CD4-positive, alpha-beta memory T cell (primary cell): ENCODE data around the gene PRSS36. TPM values are rescaled to one million over a fixed set of nuclear protein-coding genes. Genes with fewer than 3 reads are reported as not detected.

Experiments
- CTCF ChIA-PET: fragments of 350-600 bp; sonication (Branson Sonifier 250); formaldehyde crosslinking; loops from one replicate; lab custom pipeline; 2021; ENCODE audit warnings: inconsistent platforms; ENCODE audit not compliant: partially characterized antibody; lab: Charles Lee
- POLR2A ChIA-PET: fragments of 350-600 bp; sonication (Branson Sonifier 250); formaldehyde crosslinking; loops from one replicate; lab custom pipeline; 2021; ENCODE audit not compliant: partially characterized antibody; lab: Charles Lee
- DNase-seq, 5 donors: peaks; one replicate each; pipeline versions ENCODE4 v3.0.0 to v3.0.0-alpha.2; 2020 to 2022; ENCODE audit warnings: mixed read lengths in 1 of 5
- H3K27ac ChIP-seq: one replicate; pipeline ENCODE4 v1.7.0; 2013; ENCODE audit warnings: low read depth, low read length
- H3K27me3 ChIP-seq: 2 replicates; pipeline ENCODE4 v1.7.0; 2013; ENCODE audit warnings: mild to moderate bottlenecking, low read length, moderate library complexity; ENCODE audit not compliant: insufficient read depth
- H3K36me3 ChIP-seq: 2 replicates; pipeline ENCODE4 v1.7.0; 2013; ENCODE audit warnings: mild to moderate bottlenecking, low read length, moderate library complexity; ENCODE audit not compliant: insufficient read depth
- H3K4me1 ChIP-seq: 2 replicates; pipeline ENCODE4 v1.7.0; 2013; ENCODE audit warnings: mild to moderate bottlenecking, low read length, moderate library complexity; ENCODE audit not compliant: insufficient read depth
- H3K4me3 ChIP-seq, 2 donors: one replicate each; pipeline ENCODE4 v1.7.0; 2013; ENCODE audit warnings: low read length in 2 of 2, mild to moderate bottlenecking in 1 of 2
- H3K9me3 ChIP-seq, 2 donors: one replicate each; pipeline ENCODE4 v1.7.0; 2013; ENCODE audit warnings: low read length in 2 of 2, control low read depth in 1 of 2; ENCODE audit not compliant: control insufficient read depth in 1 of 2
- H3K27ac Mint-ChIP-seq, 7 donors: one replicate each; pipeline ENCODE4 v1.8.0; 2020 to 2021; ENCODE audit warnings: mixed read lengths in 7 of 7, mild to moderate bottlenecking in 6 of 7, inconsistent platforms in 3 of 7, moderate library complexity in 3 of 7
- H3K27me3 Mint-ChIP-seq, 2 donors: one replicate each; pipeline ENCODE4 v1.8.0; 2020 to 2021; ENCODE audit warnings: mixed read lengths in 2 of 2
- H3K36me3 Mint-ChIP-seq, 2 donors: one replicate each; pipeline ENCODE4 v1.8.0; 2020 to 2021; ENCODE audit warnings: mixed read lengths in 2 of 2, inconsistent platforms in 1 of 2, mild to moderate bottlenecking in 1 of 2
- H3K4me1 Mint-ChIP-seq, 4 donors: one replicate each; pipeline ENCODE4 v1.8.0; 2020 to 2021; ENCODE audit warnings: mixed read lengths in 4 of 4, mild to moderate bottlenecking in 1 of 4
- H3K4me3 Mint-ChIP-seq, 8 donors: one replicate each; pipeline ENCODE4 v1.8.0; 2020 to 2021; ENCODE audit warnings: mixed read lengths in 8 of 8, mild to moderate bottlenecking in 7 of 8, moderate library complexity in 6 of 8, inconsistent platforms in 3 of 8
- H3K9me3 Mint-ChIP-seq, 8 donors: one replicate each; pipeline ENCODE4 v1.8.0; 2020 to 2021; ENCODE audit warnings: mixed read lengths in 8 of 8, mild to moderate bottlenecking in 5 of 8, inconsistent platforms in 3 of 8, moderate library complexity in 1 of 8
- intact Hi-C: fragments of 100-400 bp; cut with micrococcal nuclease; formaldehyde crosslinking; loops from one replicate; pipeline ENCODE4 v1.15.1; 2023
- polyA plus RNA-seq, 2 donors: library from polyadenylated mRNA; unstranded; fragments of 300-500 nt; fragmentation: Illumina TruSeq; gene quantifications; one replicate each; pipeline ENCODE4 v1.2.3, GENCODE V29; 2021
- total RNA-seq, 2 experiments: library from RNA; stranded (reverse); gene quantifications; one replicate each; pipeline ENCODE4 v1.2.3, GENCODE V29; 2021

The PRSS36 gene
- total and polyA plus RNA-seq, 4 experiments from 2014 or later, result 0.33 to 0.94 (median 0.57) TPM

DNA sequence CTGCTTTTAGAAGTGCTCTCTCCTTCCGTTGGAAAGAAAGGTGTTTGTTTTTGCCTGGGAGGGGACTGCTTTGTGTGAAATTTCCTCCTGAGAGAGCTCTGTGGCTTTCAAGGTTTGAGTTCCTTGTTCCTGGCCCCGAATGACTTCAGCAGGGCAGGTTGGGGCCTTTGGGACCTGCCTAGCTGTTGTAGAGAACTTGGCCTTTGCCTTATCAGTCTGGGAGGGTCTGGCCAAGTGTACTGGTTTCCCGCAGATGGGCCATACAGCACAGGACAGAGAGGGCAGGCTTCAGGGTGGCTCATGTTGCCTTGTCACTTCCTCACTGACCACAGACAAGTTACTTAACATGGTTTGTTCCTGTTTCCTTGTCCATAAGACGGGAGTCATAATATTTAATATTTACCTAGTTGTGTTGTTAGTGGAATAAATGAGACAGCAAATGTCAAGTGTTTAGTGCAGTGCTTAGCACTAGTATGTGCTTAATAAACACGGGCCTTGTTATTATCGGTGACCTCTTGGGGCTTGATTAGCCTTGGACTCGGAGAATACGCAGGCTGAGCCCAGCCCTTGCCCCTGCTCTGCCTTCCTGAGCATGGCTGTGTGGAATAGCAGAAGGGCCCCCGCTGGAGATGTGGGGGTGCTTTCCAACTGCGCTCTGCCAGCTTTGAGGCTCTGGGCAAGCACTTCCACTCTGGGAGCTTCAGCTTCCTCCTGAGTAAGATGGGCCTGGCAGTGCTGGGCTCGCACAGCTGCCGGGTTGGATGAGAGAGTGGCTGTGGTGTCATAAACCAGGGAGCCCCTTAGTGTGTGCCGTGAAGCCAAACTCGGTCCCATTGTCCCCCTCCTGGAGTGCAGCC, 20.9 kb downstream of the PRSS36 start:
- Mint-ChIP-seq H3K4me3 (no peak overlapping the region), H3K27me3 (no peaks in the 10 kb centered on the region), H3K27ac (peak overlapping the region in 3 of 7 donors; percentile 17 to 57 (median 46)), H3K9me3 (no peaks in the 10 kb centered on the region), H3K36me3 (peaks cover 25 to 50% of the 10 kb centered on the region in 2 donors), H3K4me1 (peaks cover 0 to 5% (median 0%) of the 10 kb centered on the region in 4 donors)
- CTCF ChIA-PET, result interaction anchor here (0.5 to 1.5 kb wide), 3 partner anchors 14 to 100 kb away, joined by 3 to 5 read pairs (median 4); partner anchors contain the start of gene BCKDK
- Histone ChIP-seq H3K27ac (no peak overlapping the region), H3K27me3 (no peaks in the 10 kb centered on the region), H3K9me3 (no peaks in the 10 kb centered on the region), H3K4me1 (no peaks in the 10 kb centered on the region), H3K36me3 (peaks cover 31% of the 10 kb centered on the region), H3K4me3 (no peak overlapping the region)
- intact Hi-C loops, result no loop called here
- DNase-seq, result no peak
- POLR2A ChIA-PET, result interaction anchor here (1.1 to 1.8 kb wide), 4 partner anchors 10 to 14 kb away, joined by 3 to 8 read pairs (median 3); partner anchors contain the start of gene KAT8

DNA sequence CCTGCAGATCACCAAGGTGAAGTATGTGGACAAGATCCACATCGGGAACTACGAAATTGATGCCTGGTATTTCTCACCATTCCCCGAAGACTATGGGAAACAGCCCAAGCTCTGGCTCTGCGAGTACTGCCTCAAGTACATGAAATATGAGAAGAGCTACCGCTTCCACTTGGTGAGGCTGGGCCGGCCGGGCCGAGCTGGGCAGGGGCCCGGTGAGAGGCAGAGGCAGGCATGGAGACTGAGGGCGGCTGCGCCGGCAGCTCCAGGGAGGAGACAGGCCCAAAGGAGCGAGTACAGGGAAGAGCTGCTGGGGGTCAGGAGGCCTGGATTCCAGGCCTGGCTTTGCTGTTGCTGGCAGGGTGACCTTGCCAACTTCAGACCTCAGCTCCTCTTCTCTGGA, 22.7 kb downstream of the PRSS36 start:
- H3K27me3 ChIP-seq, result no peaks in the 10 kb centered on the region
- ChIA-PET POLR2A (interaction anchor here (0.8 to 1.3 kb wide), 2 partner anchors 10 to 41 kb away, joined by 3 read pairs; partner anchors contain the start of gene KAT8), CTCF (interaction anchor here (0.5 to 1.8 kb wide), 2 partner anchors 15 to 292 kb away, joined by 3 to 4 read pairs; no protein-coding TSS in a partner anchor)
- no peak overlapping the region for H3K27ac ChIP-seq
- peaks cover 27 to 44% of the 10 kb centered on the region in 2 donors for H3K36me3 Mint-ChIP-seq
- no peak overlapping the region for H3K4me3 ChIP-seq
- peaks cover 0 to 5% (median 0%) of the 10 kb centered on the region in 4 donors for H3K4me1 Mint-ChIP-seq
- no peaks in the 10 kb centered on the region for H3K9me3 ChIP-seq
- H3K27ac Mint-ChIP-seq, result no peak overlapping the region
- peaks cover 32% of the 10 kb centered on the region for H3K36me3 ChIP-seq
- H3K4me1 ChIP-seq, result no peaks in the 10 kb centered on the region
- H3K4me3 Mint-ChIP-seq, result no peak overlapping the region
- H3K9me3 Mint-ChIP-seq, result no peaks in the 10 kb centered on the region
- H3K27me3 Mint-ChIP-seq, result no peaks in the 10 kb centered on the region
- intact Hi-C loops, result no loop called here
- DNase-seq, result no peak

DNA sequence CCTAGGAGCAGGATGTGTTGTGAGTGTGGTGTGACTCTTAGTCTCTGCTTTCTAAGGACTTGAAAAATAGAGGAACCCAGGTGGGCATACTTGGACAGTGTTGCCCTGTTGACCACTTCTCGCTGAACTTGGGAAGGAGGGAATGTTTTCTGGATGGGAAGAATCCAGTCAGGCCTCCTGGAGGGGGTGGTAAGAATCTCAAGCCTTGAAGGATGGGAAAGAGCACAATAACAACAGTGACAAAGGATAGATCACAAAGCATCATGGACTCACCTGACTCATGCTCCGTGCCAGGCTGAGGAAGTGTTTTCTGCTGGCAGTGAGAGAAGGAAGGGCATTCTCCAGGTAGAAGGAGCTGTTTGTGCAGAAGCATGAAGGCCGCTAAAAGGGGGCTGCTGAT, 24.0 kb downstream of the PRSS36 start:
- DNase-seq, result no peak
- no peaks in the 10 kb centered on the region for H3K4me1 ChIP-seq
- no peaks in the 10 kb centered on the region for H3K9me3 ChIP-seq
- no peak overlapping the region for H3K4me3 ChIP-seq
- H3K27me3 Mint-ChIP-seq, result no peaks in the 10 kb centered on the region
- H3K36me3 Mint-ChIP-seq, result peaks cover 36 to 48% of the 10 kb centered on the region in 2 donors
- H3K4me1 Mint-ChIP-seq, result peaks cover 0 to 5% (median 0%) of the 10 kb centered on the region in 4 donors
- H3K4me3 Mint-ChIP-seq, result no peak overlapping the region
- ChIA-PET CTCF (interaction anchor here (1.8 kb wide), 1 partner anchor 16 kb away, joined by 4 read pairs; no protein-coding TSS in a partner anchor), POLR2A (interaction anchor here (1.3 to 2.4 kb wide), 2 partner anchors 9 to 16 kb away, joined by 3 to 11 read pairs; partner anchors contain the start of gene KAT8)
- peaks cover 41% of the 10 kb centered on the region for H3K36me3 ChIP-seq
- peak overlapping the region in 2 of 7 donors; percentile 48 to 75 for H3K27ac Mint-ChIP-seq
- no peaks in the 10 kb centered on the region for H3K9me3 Mint-ChIP-seq
- intact Hi-C loops, result no loop called here
- no peak overlapping the region for H3K27ac ChIP-seq
- H3K27me3 ChIP-seq, result no peaks in the 10 kb centered on the region

DNA sequence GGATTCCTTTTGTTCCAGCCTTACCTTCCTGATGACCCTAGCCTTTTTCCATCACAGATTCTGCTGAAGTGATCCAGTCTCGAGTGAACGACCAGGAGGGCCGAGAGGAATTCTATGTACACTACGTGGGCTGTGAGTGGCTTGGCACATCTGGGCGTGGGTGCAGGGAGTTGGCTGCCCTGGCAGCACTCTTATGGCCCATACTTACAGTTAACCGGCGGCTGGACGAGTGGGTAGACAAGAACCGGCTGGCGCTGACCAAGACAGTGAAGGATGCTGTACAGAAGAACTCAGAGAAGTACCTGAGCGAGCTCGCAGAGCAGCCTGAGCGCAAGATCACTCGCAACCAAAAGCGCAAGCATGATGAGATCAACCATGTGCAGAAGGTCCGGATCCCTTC, 29.7 kb downstream of the PRSS36 start:
- H3K27ac ChIP-seq, result no peak overlapping the region
- no peaks in the 10 kb centered on the region for H3K9me3 ChIP-seq
- H3K4me1 ChIP-seq, result peaks cover 11% of the 10 kb centered on the region
- Mint-ChIP-seq H3K4me1 (peaks cover 9 to 19% (median 13%) of the 10 kb centered on the region in 4 donors), H3K4me3 (no peak overlapping the region), H3K36me3 (peaks cover 20 to 39% of the 10 kb centered on the region in 2 donors), H3K27ac (peak overlapping the region in 3 of 7 donors; percentile 17 to 88 (median 30)), H3K9me3 (no peaks in the 10 kb centered on the region), H3K27me3 (no peaks in the 10 kb centered on the region)
- DNase-seq, result no peak
- ChIA-PET CTCF (interaction anchor here (0.9 to 8.2 kb wide), 3 partner anchors 23 to 136 kb away, joined by 3 to 56 read pairs (median 4); partner anchors contain the start of gene HSD3B7), POLR2A (interaction anchor here (0.7 to 7.9 kb wide), 3 partner anchors 21 to 60 kb away, joined by 3 to 121 read pairs (median 9); partner anchors contain the start of genes FUS, ZNF646 and ZNF668)
- H3K36me3 ChIP-seq, result peaks cover 35% of the 10 kb centered on the region
- intact Hi-C loops, result no loop called here
- H3K27me3 ChIP-seq, result no peaks in the 10 kb centered on the region
- H3K4me3 ChIP-seq, result no peak overlapping the region

DNA sequence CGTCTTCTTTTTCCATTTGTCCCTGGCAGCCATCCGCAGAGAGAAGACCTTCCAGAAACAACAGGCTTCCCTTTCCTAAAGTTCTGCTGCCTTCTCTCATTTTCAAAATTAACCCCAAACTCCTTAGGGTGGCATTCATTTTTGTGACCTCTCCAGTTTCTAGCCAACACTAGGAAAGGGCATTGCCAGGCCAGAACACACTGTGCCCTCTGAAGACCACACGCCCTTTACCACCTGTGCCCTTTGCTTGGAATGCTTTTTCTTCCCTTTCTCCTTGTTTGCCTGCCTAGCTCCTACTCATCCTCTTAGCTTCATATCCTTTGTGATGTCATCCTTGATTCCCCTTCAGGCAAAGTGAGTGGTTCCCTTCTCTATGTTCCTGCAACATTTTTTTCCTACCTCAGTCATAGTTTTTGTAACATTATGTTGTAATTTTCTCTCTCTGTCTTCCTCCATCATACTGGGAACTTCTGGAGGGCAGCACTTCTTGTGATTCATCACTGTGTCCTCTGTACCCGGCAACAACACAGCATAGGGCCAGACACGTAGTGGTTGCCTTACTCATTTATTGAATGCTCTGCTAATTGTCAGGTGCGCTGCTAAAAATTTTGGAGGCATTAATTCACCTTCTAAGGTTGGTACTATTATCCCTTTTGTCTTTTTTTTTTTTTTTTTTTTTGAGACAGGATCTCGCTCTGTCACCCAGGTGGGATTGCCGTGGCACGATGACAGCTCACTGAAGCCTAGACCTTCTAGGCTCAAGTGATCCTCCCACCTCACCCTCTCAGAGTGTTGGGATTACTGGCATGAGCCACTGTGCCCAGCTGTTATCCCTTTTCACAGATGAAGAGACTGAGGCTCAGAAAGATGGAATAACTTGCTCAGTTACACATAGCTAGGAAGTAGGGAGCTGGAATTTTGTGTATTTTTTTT, 31.4 kb downstream of the PRSS36 start:
- Mint-ChIP-seq H3K27me3 (no peaks in the 10 kb centered on the region), H3K9me3 (peaks cover 0 to 2% (median 0%) of the 10 kb centered on the region in 8 donors), H3K4me3 (peak overlapping the region; percentile 83 to 93 (median 89)), H3K4me1 (peaks cover 9 to 19% (median 13%) of the 10 kb centered on the region in 4 donors), H3K36me3 (peaks cover 17 to 36% of the 10 kb centered on the region in 2 donors), H3K27ac (peak overlapping the region; percentile 80 to 98 (median 95))
- Histone ChIP-seq H3K27me3 (no peaks in the 10 kb centered on the region), H3K9me3 (no peaks in the 10 kb centered on the region), H3K4me1 (peaks cover 11% of the 10 kb centered on the region), H3K4me3 (peak overlapping the region; percentile 63 to 76), H3K27ac (peak overlapping the region; percentile 89), H3K36me3 (peaks cover 35% of the 10 kb centered on the region)
- no peak for DNase-seq
- POLR2A ChIA-PET, result interaction anchor here (0.9 to 7.9 kb wide), 28 partner anchors 10 to 755 kb away, joined by 3 to 121 read pairs (median 6); partner anchors contain the start of genes ARMC5, BCKDK, FBXL19 and FUS
- CTCF ChIA-PET, result interaction anchor here (0.6 to 8.2 kb wide), 4 partner anchors 21 to 45 kb away, joined by 3 to 56 read pairs (median 5); partner anchors contain the start of genes ZNF646 and ZNF668
- intact Hi-C loops, result no loop called here
